HepG2 (cell line): Measurements from ENCODE around the gene KLHL17. TPM values are rescaled to one million over a fixed set of nuclear protein-coding genes. Genes with fewer than 3 reads are reported as not detected.

Experiments
- ATAC-seq: fragments of 200-7000 bp; cut with Tn5 transposase; 3 replicates; pipeline ENCODE4 v1.9.1; 2020; ENCODE audit warnings: mild to moderate bottlenecking, moderate library complexity
- BruUV-seq: library from RNA; stranded (reverse); fragments of 400-500 nt; replicated peaks from 2 replicates; lab custom pipeline; 2021; lab: Mats Ljungman, UMichigan
- CTCF ChIA-PET: fragments of 300-600 bp; formaldehyde crosslinking; extraction: SDS; loops from one replicate; lab custom pipeline; 2021; ENCODE audit warnings: low total read pairs, inconsistent platforms, low intra/inter-chr PET ratio; lab: Yijun Ruan, JAX
- POLR2A ChIA-PET: fragments of 350-600 bp; sonication (Branson Sonifier 250); formaldehyde crosslinking; loops from one replicate; lab custom pipeline; 2020; ENCODE audit warnings: antibody characterized with exemption, inconsistent platforms; lab: Yijun Ruan, JAX
- DNase-seq: peaks from one replicate; pipeline ENCODE4 v3.0.0-alpha.2; 2015; ENCODE audit warnings: low spot score
- FAIRE-seq: peaks from 3 replicates; lab custom pipeline; 2011; peaks lifted over from hg19 to GRCh38; lab: Jason Lieb, UNC
- H2AFZ ChIP-seq: one replicate; pipeline ENCODE4 v1.6.1; 2011; ENCODE audit warnings: low read length, inconsistent platforms
- H3K27ac ChIP-seq: fragments of 300-600 bp; 3 replicates; pipeline ENCODE4 v1.8.0; 2011; ENCODE audit warnings: mixed run types, mild to moderate bottlenecking, mixed read lengths, low read length, inconsistent platforms; ENCODE audit not compliant: insufficient read depth; ENCODE audit errors: extremely low read length
- H3K27me3 ChIP-seq, 2 experiments: fragments of 200-600 bp in 1 of 2; 2 replicates in 1 of 2; 3 replicates in 1 of 2; pipeline versions ENCODE4 v1.6.0 to v1.8.0; 2011; ENCODE audit warnings: low read length in 2 of 2, mild to moderate bottlenecking in 2 of 2, moderate library complexity in 2 of 2, inconsistent platforms in 1 of 2; ENCODE audit not compliant: insufficient read depth in 2 of 2, control insufficient read depth in 1 of 2
- H3K36me3 ChIP-seq, 2 experiments: fragments of 200-600 bp in 1 of 2; replicated peaks in 1 of 2; 2 replicates in 1 of 2; 3 replicates in 1 of 2; pipeline versions ENCODE4 v1.5.1 to v1.8.0; 2011; ENCODE audit warnings: low read length in 2 of 2, inconsistent platforms in 1 of 2; ENCODE audit not compliant: insufficient read depth in 2 of 2, control insufficient read depth in 1 of 2
- H3K4me1 ChIP-seq: 2 replicates; pipeline ENCODE4 v1.5.1; 2012; ENCODE audit warnings: low read length, inconsistent platforms; ENCODE audit not compliant: insufficient read depth
- H3K4me2 ChIP-seq: 2 replicates; pipeline ENCODE4 v1.6.0; 2011; ENCODE audit warnings: low read depth, low read length, inconsistent platforms
- H3K4me3 ChIP-seq, 3 experiments: fragments of 200-600 bp in 1 of 3; sonication (generic), shearing (Covaris generic) in 1 of 3; replicated peaks in 1 of 3; 2 replicates each; pipeline ENCODE4 v1.5.1; 2011 to 2016; ENCODE audit warnings: low read length in 3 of 3, inconsistent platforms in 2 of 3, low read depth in 2 of 3, mild to moderate bottlenecking in 2 of 3, control low read depth in 1 of 3, mixed read lengths in 1 of 3; ENCODE audit not compliant: insufficient read depth in 1 of 3
- H3K79me2 ChIP-seq: one replicate; pipeline ENCODE4 v1.6.1; 2011; ENCODE audit warnings: low read length, inconsistent platforms; ENCODE audit not compliant: insufficient read depth
- H3K9ac ChIP-seq: 2 replicates; pipeline ENCODE4 v1.6.0; 2011; ENCODE audit warnings: mild to moderate bottlenecking, low read depth, low read length, inconsistent platforms; ENCODE audit not compliant: insufficient read depth
- H3K9me3 ChIP-seq: 2 replicates; pipeline ENCODE4 v1.5.1; 2012; ENCODE audit warnings: mild to moderate bottlenecking, low read length
- H4K20me1 ChIP-seq: 2 replicates; pipeline ENCODE4 v1.6.0; 2011; ENCODE audit warnings: inconsistent platforms, mild to moderate bottlenecking, low read length, moderate library complexity; ENCODE audit not compliant: insufficient read depth
- BHLHE40 ChIP-seq: IDR thresholded peaks from 2 replicates; pipeline ENCODE4 v1.6.1; 2011; ENCODE audit warnings: low read length, improper control_type of control experiment
- IKZF4 ChIP-seq: sonication (generic); formaldehyde crosslinking; IDR thresholded peaks from 2 replicates; pipeline ENCODE4 v1.5.1; 2020; ENCODE audit warnings: borderline replicate concordance, mild to moderate bottlenecking, low read depth, missing genetic modification reagents; ENCODE audit errors: not compliant biosample characterization
- NR2F1 ChIP-seq, 2 experiments: fragments of 450-650 bp in 1 of 2; formaldehyde crosslinking in 1 of 2; IDR thresholded peaks; 2 replicates each; pipeline versions ENCODE4 v1.5.0 to v1.6.1; 2016 to 2020; ENCODE audit warnings: mild to moderate bottlenecking in 1 of 2, missing compliant biosample characterization in 1 of 2, missing genetic modification reagents in 1 of 2, moderate library complexity in 1 of 2
- RARA ChIP-seq: IDR thresholded peaks from 2 replicates; pipeline ENCODE4 v1.6.1; 2016; ENCODE audit warnings: missing genetic modification reagents, missing compliant biosample characterization
- SP140L ChIP-seq: sonication (generic); formaldehyde crosslinking; IDR thresholded peaks from 2 replicates; pipeline ENCODE4 v1.4.0; 2020; ENCODE audit warnings: missing genetic modification reagents, borderline replicate concordance
- ZBTB3 ChIP-seq: sonication (generic); formaldehyde crosslinking; IDR thresholded peaks from 2 replicates; pipeline ENCODE4 v1.4.0; 2020; ENCODE audit warnings: low read depth, mild to moderate bottlenecking, moderate library complexity, missing genetic modification reagents, borderline replicate concordance
- ZMYM3 ChIP-seq: sonication (generic); formaldehyde crosslinking; IDR thresholded peaks from 2 replicates; pipeline ENCODE4 v1.5.1; 2020; ENCODE audit warnings: mild to moderate bottlenecking, missing genetic modification reagents
- ZNF563 ChIP-seq: sonication (generic); formaldehyde crosslinking; IDR thresholded peaks from 2 replicates; pipeline ENCODE4 v1.8.0; 2022; ENCODE audit warnings: mild to moderate bottlenecking, moderate library complexity, missing genetic modification reagents
- ZNF816 ChIP-seq: sonication (generic); formaldehyde crosslinking; IDR thresholded peaks from 2 replicates; pipeline ENCODE4 v1.8.0; 2022; ENCODE audit warnings: missing genetic modification reagents, mild to moderate bottlenecking, borderline replicate concordance
- WGBS: methylation state at CpG from one replicate; pipeline ENCODE4 v1.1.6; 2017; ENCODE audit warnings: low lambda C conversion rate; 5-methylcytosine and 5-hydroxymethylcytosine counted together
- in situ Hi-C: cut with HindIII; loops from 2 replicates; pipeline ENCODE4 v1.10.0; 2017; ENCODE audit warnings: low pct_unique_long_range_greater_than_20kb; ENCODE audit not compliant: extremely low pct_ligation_motif_present
- intact Hi-C: fragments of 100-400 bp; cut with micrococcal nuclease; formaldehyde crosslinking; loops from one replicate; pipeline ENCODE4 v1.10.0; 2022; ENCODE audit not compliant: unreplicated experiment
- polyA plus RNA-seq, 8 experiments: library from polyadenylated mRNA; depleted of rRNA in 3 of 8; stranded (reverse) in 7 of 8; unstranded in 1 of 8; fragments of >200 nt; fragmentation: Illumina TruSeq in 4 of 8; extraction: Trizol in 4 of 8; gene quantifications; 2 replicates each; pipeline versions ENCODE4 v1.2.1 to v1.2.3, GENCODE V29; 2011 to 2016; ENCODE audit warnings: low read depth in 4 of 8, missing spikeins in 1 of 8, mixed read lengths in 1 of 8; ENCODE audit not compliant: insufficient read depth in 1 of 8
- total RNA-seq, 5 experiments: library from RNA; depleted of rRNA; stranded (reverse); fragments of >200 nt; fragmentation: Illumina TruSeq; extraction: Trizol; gene quantifications; 2 replicates each; pipeline ENCODE4 v1.2.3, GENCODE V29; 2016; ENCODE audit warnings: low read depth in 1 of 5
- TF ChIP-seq, protein P1 (sequence below): sonication (generic); formaldehyde crosslinking; conservative IDR thresholded peaks from 2 replicates; pipeline ENCODE4 v1.8.1; 2023; ENCODE audit warnings: missing genetic modification reagents
- TF ChIP-seq, protein P2 (sequence below): sonication (generic); formaldehyde crosslinking; IDR thresholded peaks from 2 replicates; pipeline ENCODE4 v1.5.1; 2020; ENCODE audit warnings: mild to moderate bottlenecking, missing genetic modification reagents
- TF ChIP-seq, protein P3 (sequence below): sonication (generic); formaldehyde crosslinking; IDR thresholded peaks from 2 replicates; pipeline ENCODE4 v1.4.0; 2020; ENCODE audit warnings: missing genetic modification reagents

Gene KLHL17
- total and polyA plus RNA-seq, 2 of the 13 experiments (the other 11 are each of a cell fraction or from before 2014, with no cell fraction given), result 9.3 to 24.7 TPM

- no peak overlapping the region for H3K4me2 ChIP-seq
- POLR2A ChIA-PET, result no interaction called here
- H2AFZ ChIP-seq, result no peak overlapping the region
- ATAC-seq (no peak), DNase-seq (no peak), FAIRE-seq (no peak)
- no TSS peak for BruUV-seq
- peaks cover 4% of the 10 kb centered on the region; the same call in 1 of the 2 replicates for H4K20me1 ChIP-seq
- 77% methylated on average over 7 of the region's 7 CpGs for WGBS
- intact Hi-C loops, result no loop called here
- peaks cover 26% of the 10 kb centered on the region for H3K4me1 ChIP-seq
- no peaks in the 10 kb centered on the region for H3K36me3 ChIP-seq
- in situ Hi-C loops, result no loop called here
- peaks cover 6% of the 10 kb centered on the region for H3K9me3 ChIP-seq
- H3K79me2 ChIP-seq, result no peaks in the 10 kb centered on the region
- H3K9ac ChIP-seq, result no peak overlapping the region
- CTCF ChIA-PET, result no interaction called here
- H3K4me3 ChIP-seq, result no peak overlapping the region
- no peak overlapping the region for H3K27ac ChIP-seq
- peaks cover 0 to 9% of the 10 kb centered on the region in 2 experiments; a peak in 2 of 5 replicates for H3K27me3 ChIP-seq
- TF ChIP-seq ZNF816 (CRISPR knock-in tag) (no peak), ZNF563 (no peak), ZMYM3 (CRISPR knock-in tag) (no peak), NR2F1 (CRISPR knock-in tag; IDR thresholded peaks at IDR 0.05) (no peak), SP140L (CRISPR knock-in tag) (no peak), BHLHE40 (no peak), IKZF4 (CRISPR knock-in tag) (no peak), ZBTB3 (no peak), RARA (CRISPR knock-in tag) (no peak)
- TF ChIP-seq, protein P1, sequence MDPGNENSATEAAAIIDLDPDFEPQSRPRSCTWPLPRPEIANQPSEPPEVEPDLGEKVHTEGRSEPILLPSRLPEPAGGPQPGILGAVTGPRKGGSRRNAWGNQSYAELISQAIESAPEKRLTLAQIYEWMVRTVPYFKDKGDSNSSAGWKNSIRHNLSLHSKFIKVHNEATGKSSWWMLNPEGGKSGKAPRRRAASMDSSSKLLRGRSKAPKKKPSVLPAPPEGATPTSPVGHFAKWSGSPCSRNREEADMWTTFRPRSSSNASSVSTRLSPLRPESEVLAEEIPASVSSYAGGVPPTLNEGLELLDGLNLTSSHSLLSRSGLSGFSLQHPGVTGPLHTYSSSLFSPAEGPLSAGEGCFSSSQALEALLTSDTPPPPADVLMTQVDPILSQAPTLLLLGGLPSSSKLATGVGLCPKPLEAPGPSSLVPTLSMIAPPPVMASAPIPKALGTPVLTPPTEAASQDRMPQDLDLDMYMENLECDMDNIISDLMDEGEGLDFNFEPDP (CRISPR knock-in tag), result no peak
- TF ChIP-seq, protein P2, sequence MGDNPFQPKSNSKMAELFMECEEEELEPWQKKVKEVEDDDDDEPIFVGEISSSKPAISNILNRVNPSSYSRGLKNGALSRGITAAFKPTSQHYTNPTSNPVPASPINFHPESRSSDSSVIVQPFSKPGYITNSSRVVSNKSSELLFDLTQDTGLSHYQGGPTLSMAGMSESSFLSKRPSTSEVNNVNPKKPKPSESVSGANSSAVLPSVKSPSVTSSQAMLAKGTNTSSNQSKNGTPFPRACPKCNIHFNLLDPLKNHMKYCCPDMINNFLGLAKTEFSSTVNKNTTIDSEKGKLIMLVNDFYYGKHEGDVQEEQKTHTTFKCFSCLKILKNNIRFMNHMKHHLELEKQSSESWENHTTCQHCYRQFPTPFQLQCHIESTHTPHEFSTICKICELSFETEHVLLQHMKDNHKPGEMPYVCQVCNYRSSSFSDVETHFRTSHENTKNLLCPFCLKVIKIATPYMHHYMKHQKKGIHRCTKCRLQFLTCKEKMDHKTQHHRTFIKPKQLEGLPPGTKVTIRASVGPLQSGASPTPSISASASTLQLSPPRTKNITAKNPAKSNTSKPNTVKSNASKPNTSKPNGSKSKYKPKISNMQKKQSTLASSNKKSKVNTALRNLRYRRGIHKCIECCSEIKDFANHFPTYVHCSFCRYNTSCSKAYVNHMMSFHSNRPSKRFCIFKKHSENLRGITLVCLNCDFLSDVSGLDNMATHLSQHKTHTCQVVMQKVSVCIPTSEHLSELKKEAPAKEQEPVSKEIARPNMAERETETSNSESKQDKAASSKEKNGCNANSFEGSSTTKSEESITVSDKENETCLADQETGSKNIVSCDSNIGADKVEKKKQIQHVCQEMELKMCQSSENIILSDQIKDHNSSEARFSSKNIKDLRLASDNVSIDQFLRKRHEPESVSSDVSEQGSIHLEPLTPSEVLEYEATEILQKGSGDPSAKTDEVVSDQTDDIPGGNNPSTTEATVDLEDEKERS (CRISPR knock-in tag), result no peak
- TF ChIP-seq, protein P3, sequence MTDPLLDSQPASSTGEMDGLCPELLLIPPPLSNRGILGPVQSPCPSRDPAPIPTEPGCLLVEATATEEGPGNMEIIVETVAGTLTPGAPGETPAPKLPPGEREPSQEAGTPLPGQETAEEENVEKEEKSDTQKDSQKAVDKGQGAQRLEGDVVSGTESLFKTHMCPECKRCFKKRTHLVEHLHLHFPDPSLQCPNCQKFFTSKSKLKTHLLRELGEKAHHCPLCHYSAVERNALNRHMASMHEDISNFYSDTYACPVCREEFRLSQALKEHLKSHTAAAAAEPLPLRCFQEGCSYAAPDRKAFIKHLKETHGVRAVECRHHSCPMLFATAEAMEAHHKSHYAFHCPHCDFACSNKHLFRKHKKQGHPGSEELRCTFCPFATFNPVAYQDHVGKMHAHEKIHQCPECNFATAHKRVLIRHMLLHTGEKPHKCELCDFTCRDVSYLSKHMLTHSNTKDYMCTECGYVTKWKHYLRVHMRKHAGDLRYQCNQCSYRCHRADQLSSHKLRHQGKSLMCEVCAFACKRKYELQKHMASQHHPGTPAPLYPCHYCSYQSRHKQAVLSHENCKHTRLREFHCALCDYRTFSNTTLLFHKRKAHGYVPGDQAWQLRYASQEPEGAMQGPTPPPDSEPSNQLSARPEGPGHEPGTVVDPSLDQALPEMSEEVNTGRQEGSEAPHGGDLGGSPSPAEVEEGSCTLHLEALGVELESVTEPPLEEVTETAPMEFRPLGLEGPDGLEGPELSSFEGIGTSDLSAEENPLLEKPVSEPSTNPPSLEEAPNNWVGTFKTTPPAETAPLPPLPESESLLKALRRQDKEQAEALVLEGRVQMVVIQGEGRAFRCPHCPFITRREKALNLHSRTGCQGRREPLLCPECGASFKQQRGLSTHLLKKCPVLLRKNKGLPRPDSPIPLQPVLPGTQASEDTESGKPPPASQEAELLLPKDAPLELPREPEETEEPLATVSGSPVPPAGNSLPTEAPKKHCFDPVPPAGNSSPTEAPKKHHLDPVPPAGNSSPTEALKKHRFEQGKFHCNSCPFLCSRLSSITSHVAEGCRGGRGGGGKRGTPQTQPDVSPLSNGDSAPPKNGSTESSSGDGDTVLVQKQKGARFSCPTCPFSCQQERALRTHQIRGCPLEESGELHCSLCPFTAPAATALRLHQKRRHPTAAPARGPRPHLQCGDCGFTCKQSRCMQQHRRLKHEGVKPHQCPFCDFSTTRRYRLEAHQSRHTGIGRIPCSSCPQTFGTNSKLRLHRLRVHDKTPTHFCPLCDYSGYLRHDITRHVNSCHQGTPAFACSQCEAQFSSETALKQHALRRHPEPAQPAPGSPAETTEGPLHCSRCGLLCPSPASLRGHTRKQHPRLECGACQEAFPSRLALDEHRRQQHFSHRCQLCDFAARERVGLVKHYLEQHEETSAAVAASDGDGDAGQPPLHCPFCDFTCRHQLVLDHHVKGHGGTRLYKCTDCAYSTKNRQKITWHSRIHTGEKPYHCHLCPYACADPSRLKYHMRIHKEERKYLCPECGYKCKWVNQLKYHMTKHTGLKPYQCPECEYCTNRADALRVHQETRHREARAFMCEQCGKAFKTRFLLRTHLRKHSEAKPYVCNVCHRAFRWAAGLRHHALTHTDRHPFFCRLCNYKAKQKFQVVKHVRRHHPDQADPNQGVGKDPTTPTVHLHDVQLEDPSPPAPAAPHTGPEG (CRISPR knock-in tag), result no peak
These were observed 32.0 kb downstream of the KLHL17 start for GRCh38 chr1:992362-992761.
